Measurements from ENCODE around the gene ANXA2R. TPM values are rescaled to one million over a fixed set of nuclear protein-coding genes. Genes with fewer than 3 reads are reported as not detected.

Gene ANXA2R
- total RNA-seq, 4 donors from 2014 or later: 1.1 to 2.7 (median 2.4) TPM

- TF ChIP-seq CTCF (IDR thresholded peaks at IDR 0.05): no peak
- TF ChIP-seq POLR2A (IDR thresholded peaks at IDR 0.05): no peak
- DNase-seq (ENCODE audit: low spot score in 2 of 2): no peak
- 95 to 96% methylated on average over 4 of the region's 4 CpGs for WGBS, 2 donors
- intact Hi-C loops (cut with DNase I; ENCODE audit: low total_unique reads): no loop called here
- H3K4me3 ChIP-seq (ENCODE audit: low read depth, poor library complexity, severe bottlenecking): no peak overlapping the region
Measured at GRCh38 chr5:42990892-42991291, 49.2 kb downstream of the ANXA2R start.

Other genes with a start within 250 kb of the ANXA2R start
- 100 to 1,000 TPM; 217 to 311 (median 223) TPM for gene SELENOP, start 228.4 kb downstream of the ANXA2R start, total RNA-seq
- gene ZNF131, start 80.6 kb upstream of the ANXA2R start, total RNA-seq: 10 to 100 TPM; 29.6 to 43.6 (median 35.8) TPM
- 1 to 10 TPM in 1 of 4 donors, under 1 TPM in 2, not detected in 1; 0.44 to 2.5 (median 0.65) TPM for gene NIM1K, start 151.9 kb upstream of the ANXA2R start, total RNA-seq